ENCODE measurements around the gene ST8SIA5.

The ST8SIA5 gene

GRCh38 chr18:46756025-46756558, 761 bp downstream of the ST8SIA5 start:
- Mint-ChIP-seq H3K27ac (no peak overlapping the region), H3K27me3 (peaks cover 84% of the 10 kb centered on the region), H3K36me3 (no peaks in the 10 kb centered on the region), H3K9me3 (no peaks in the 10 kb centered on the region), H3K4me3 (peak overlapping the region; percentile 33), H3K4me1 (peaks cover 28% of the 10 kb centered on the region)
- DNase-seq = no peak
- CTCF ChIA-PET = no interaction called here

GRCh38 chr18:46755315-46756024, 1.4 kb downstream of the ST8SIA5 start:
- Mint-ChIP-seq H3K4me1 (peaks cover 28% of the 10 kb centered on the region), H3K27ac (no peak overlapping the region), H3K9me3 (no peaks in the 10 kb centered on the region), H3K27me3 (peaks cover 83% of the 10 kb centered on the region), H3K36me3 (no peaks in the 10 kb centered on the region), H3K4me3 (peak overlapping the region; percentile 33)
- no peak for DNase-seq
- CTCF ChIA-PET = no interaction called here

GRCh38 chr18:46754661-46755292, 2.1 kb downstream of the ST8SIA5 start:
- DNase-seq = no peak
- no peaks in the 10 kb centered on the region for H3K9me3 Mint-ChIP-seq
- H3K27me3 Mint-ChIP-seq = peaks cover 83% of the 10 kb centered on the region
- CTCF ChIA-PET = no interaction called here
- H3K27ac Mint-ChIP-seq = no peak overlapping the region
- no peaks in the 10 kb centered on the region for H3K36me3 Mint-ChIP-seq
- H3K4me3 Mint-ChIP-seq = no peak overlapping the region
- H3K4me1 Mint-ChIP-seq = peaks cover 28% of the 10 kb centered on the region

- Mint-ChIP-seq H3K4me3 (no peak overlapping the region), H3K27ac (no peak overlapping the region), H3K9me3 (no peaks in the 10 kb centered on the region), H3K36me3 (no peaks in the 10 kb centered on the region), H3K4me1 (peaks cover 28% of the 10 kb centered on the region), H3K27me3 (peaks cover 77% of the 10 kb centered on the region)
- CTCF ChIA-PET = no interaction called here
- peak; percentile 28 for DNase-seq
These were observed 2.7 kb downstream of the ST8SIA5 start for GRCh38 chr18:46754188-46754587.

- Mint-ChIP-seq H3K27me3 (peaks cover 57% of the 10 kb centered on the region), H3K4me3 (no peak overlapping the region), H3K4me1 (peaks cover 22% of the 10 kb centered on the region), H3K36me3 (no peaks in the 10 kb centered on the region), H3K27ac (no peak overlapping the region), H3K9me3 (no peaks in the 10 kb centered on the region)
- CTCF ChIA-PET = no interaction called here
- DNase-seq = no peak
These were observed 5.0 kb downstream of the ST8SIA5 start for GRCh38 chr18:46751882-46752281.

- DNase-seq = no peak
- H3K36me3 Mint-ChIP-seq = no peaks in the 10 kb centered on the region
- no peaks in the 10 kb centered on the region for H3K9me3 Mint-ChIP-seq
- no peak overlapping the region for H3K4me3 Mint-ChIP-seq
- H3K27me3 Mint-ChIP-seq = peaks cover 45% of the 10 kb centered on the region
- H3K4me1 Mint-ChIP-seq = peaks cover 18% of the 10 kb centered on the region
- no peak overlapping the region for H3K27ac Mint-ChIP-seq
- CTCF ChIA-PET = no interaction called here
These were observed 6.2 kb downstream of the ST8SIA5 start for GRCh38 chr18:46750626-46751025.

GRCh38 chr18:46748466-46748865, 8.4 kb downstream of the ST8SIA5 start:
- Mint-ChIP-seq H3K36me3 (no peaks in the 10 kb centered on the region), H3K27ac (no peak overlapping the region), H3K4me1 (no peaks in the 10 kb centered on the region), H3K27me3 (peaks cover 25% of the 10 kb centered on the region), H3K9me3 (no peaks in the 10 kb centered on the region), H3K4me3 (no peak overlapping the region)
- DNase-seq = no peak
- CTCF ChIA-PET = no interaction called here

- no peak for DNase-seq
- no peaks in the 10 kb centered on the region for H3K36me3 Mint-ChIP-seq
- H3K27me3 Mint-ChIP-seq = peaks cover 30% of the 10 kb centered on the region
- H3K27ac Mint-ChIP-seq = no peak overlapping the region
- H3K4me1 Mint-ChIP-seq = no peaks in the 10 kb centered on the region
- no peak overlapping the region for H3K4me3 Mint-ChIP-seq
- CTCF ChIA-PET = no interaction called here
- no peaks in the 10 kb centered on the region for H3K9me3 Mint-ChIP-seq
These were observed 16.8 kb downstream of the ST8SIA5 start for GRCh38 chr18:46740046-46740445.

- Mint-ChIP-seq H3K4me3 (no peak overlapping the region), H3K36me3 (no peaks in the 10 kb centered on the region), H3K9me3 (no peaks in the 10 kb centered on the region), H3K27ac (no peak overlapping the region), H3K4me1 (no peaks in the 10 kb centered on the region), H3K27me3 (peaks cover 28% of the 10 kb centered on the region)
- CTCF ChIA-PET = no interaction called here
- peak; percentile 4 for DNase-seq
These were observed 18.4 kb downstream of the ST8SIA5 start for GRCh38 chr18:46738491-46738890.

- H3K27me3 Mint-ChIP-seq = peaks cover 20% of the 10 kb centered on the region
- peak; percentile 14 for DNase-seq
- no peaks in the 10 kb centered on the region for H3K9me3 Mint-ChIP-seq
- H3K36me3 Mint-ChIP-seq = no peaks in the 10 kb centered on the region
- H3K4me3 Mint-ChIP-seq = no peak overlapping the region
- CTCF ChIA-PET = interaction anchor here (0.6 kb wide), 1 partner anchor 8 kb away, joined by 3 read pairs; no protein-coding TSS in a partner anchor
- H3K27ac Mint-ChIP-seq = no peak overlapping the region
- no peaks in the 10 kb centered on the region for H3K4me1 Mint-ChIP-seq
These were observed 20.1 kb downstream of the ST8SIA5 start for GRCh38 chr18:46736736-46737135.

GRCh38 chr18:46736135-46736534, 20.7 kb downstream of the ST8SIA5 start:
- no peak overlapping the region for H3K27ac Mint-ChIP-seq
- no peak overlapping the region for H3K4me3 Mint-ChIP-seq
- DNase-seq = peak; percentile 11
- no peaks in the 10 kb centered on the region for H3K9me3 Mint-ChIP-seq
- H3K36me3 Mint-ChIP-seq = no peaks in the 10 kb centered on the region
- no peaks in the 10 kb centered on the region for H3K4me1 Mint-ChIP-seq
- CTCF ChIA-PET = no interaction called here
- peaks cover 24% of the 10 kb centered on the region for H3K27me3 Mint-ChIP-seq

GRCh38 chr18:46734981-46735380, 21.9 kb downstream of the ST8SIA5 start:
- no peaks in the 10 kb centered on the region for H3K4me1 Mint-ChIP-seq
- no peak overlapping the region for H3K27ac Mint-ChIP-seq
- CTCF ChIA-PET = no interaction called here
- H3K27me3 Mint-ChIP-seq = peaks cover 21% of the 10 kb centered on the region
- no peaks in the 10 kb centered on the region for H3K36me3 Mint-ChIP-seq
- DNase-seq = no peak
- H3K4me3 Mint-ChIP-seq = no peak overlapping the region
- H3K9me3 Mint-ChIP-seq = no peaks in the 10 kb centered on the region

- H3K9me3 Mint-ChIP-seq = peaks cover 9% of the 10 kb centered on the region
- peaks cover 17% of the 10 kb centered on the region for H3K27me3 Mint-ChIP-seq
- CTCF ChIA-PET = no interaction called here
- no peak for DNase-seq
- no peak overlapping the region for H3K27ac Mint-ChIP-seq
- no peak overlapping the region for H3K4me3 Mint-ChIP-seq
- H3K4me1 Mint-ChIP-seq = no peaks in the 10 kb centered on the region
- no peaks in the 10 kb centered on the region for H3K36me3 Mint-ChIP-seq
These were observed 23.0 kb downstream of the ST8SIA5 start for GRCh38 chr18:46733872-46734271.

- peaks cover 10% of the 10 kb centered on the region for H3K9me3 Mint-ChIP-seq
- peak; percentile 7 for DNase-seq
- CTCF ChIA-PET = no interaction called here
- no peaks in the 10 kb centered on the region for H3K4me1 Mint-ChIP-seq
- no peaks in the 10 kb centered on the region for H3K36me3 Mint-ChIP-seq
- peaks cover 21% of the 10 kb centered on the region for H3K27me3 Mint-ChIP-seq
- H3K27ac Mint-ChIP-seq = no peak overlapping the region
- H3K4me3 Mint-ChIP-seq = no peak overlapping the region
These were observed 24.1 kb downstream of the ST8SIA5 start for GRCh38 chr18:46732801-46733200.

GRCh38 chr18:46732201-46732600, 24.7 kb downstream of the ST8SIA5 start:
- no peak for DNase-seq
- CTCF ChIA-PET = no interaction called here
- H3K4me1 Mint-ChIP-seq = no peaks in the 10 kb centered on the region
- no peak overlapping the region for H3K4me3 Mint-ChIP-seq
- no peaks in the 10 kb centered on the region for H3K36me3 Mint-ChIP-seq
- peaks cover 10% of the 10 kb centered on the region for H3K9me3 Mint-ChIP-seq
- peaks cover 21% of the 10 kb centered on the region for H3K27me3 Mint-ChIP-seq
- no peak overlapping the region for H3K27ac Mint-ChIP-seq

Measured in activated naive CD4-positive, alpha-beta T cell treated with anti-CD3 and anti-CD28 coated beads, Interleukin-2, amount 10 ng/mL, durations not matched to agents 7 days and 5 days (primary cell).